Panc1 (cell line): ENCODE data around the gene DCTN1.

Experiments used
- CTCF ChIP-seq: fragments of 450-650 bp; IDR thresholded peaks from 2 replicates; pipeline ENCODE4 v1.5.1; 2017; ENCODE audit warnings: mild to moderate bottlenecking
- POLR2AphosphoS5 ChIP-seq: IDR thresholded peaks from 2 replicates; pipeline ENCODE4 v1.6.1; 2012; ENCODE audit warnings: mild to moderate bottlenecking, low read depth, low read length, moderate library complexity
- SIN3A ChIP-seq: IDR thresholded peaks from 2 replicates; pipeline ENCODE4 v1.6.1; 2012; ENCODE audit warnings: low read depth, mild to moderate bottlenecking, low read length, moderate library complexity, borderline replicate concordance; ENCODE audit not compliant: insufficient read depth
- TCF7L2 ChIP-seq: IDR thresholded peaks from 2 replicates; pipeline ENCODE4 v1.6.1; 2011; ENCODE audit warnings: mild to moderate bottlenecking, low read depth, low read length, inconsistent platforms
- TF ChIP-seq, protein P1 (sequence below), 2 experiments: IDR thresholded peaks; 2 replicates each; pipeline ENCODE4 v1.6.1; 2011 to 2012; ENCODE audit warnings: low read depth in 2 of 2, control low read depth in 1 of 2, low read length in 1 of 2, mild to moderate bottlenecking in 1 of 2, moderate library complexity in 1 of 2; ENCODE audit not compliant: insufficient read depth in 1 of 2

- no peak for TF ChIP-seq CTCF
- TF ChIP-seq, protein P1, sequence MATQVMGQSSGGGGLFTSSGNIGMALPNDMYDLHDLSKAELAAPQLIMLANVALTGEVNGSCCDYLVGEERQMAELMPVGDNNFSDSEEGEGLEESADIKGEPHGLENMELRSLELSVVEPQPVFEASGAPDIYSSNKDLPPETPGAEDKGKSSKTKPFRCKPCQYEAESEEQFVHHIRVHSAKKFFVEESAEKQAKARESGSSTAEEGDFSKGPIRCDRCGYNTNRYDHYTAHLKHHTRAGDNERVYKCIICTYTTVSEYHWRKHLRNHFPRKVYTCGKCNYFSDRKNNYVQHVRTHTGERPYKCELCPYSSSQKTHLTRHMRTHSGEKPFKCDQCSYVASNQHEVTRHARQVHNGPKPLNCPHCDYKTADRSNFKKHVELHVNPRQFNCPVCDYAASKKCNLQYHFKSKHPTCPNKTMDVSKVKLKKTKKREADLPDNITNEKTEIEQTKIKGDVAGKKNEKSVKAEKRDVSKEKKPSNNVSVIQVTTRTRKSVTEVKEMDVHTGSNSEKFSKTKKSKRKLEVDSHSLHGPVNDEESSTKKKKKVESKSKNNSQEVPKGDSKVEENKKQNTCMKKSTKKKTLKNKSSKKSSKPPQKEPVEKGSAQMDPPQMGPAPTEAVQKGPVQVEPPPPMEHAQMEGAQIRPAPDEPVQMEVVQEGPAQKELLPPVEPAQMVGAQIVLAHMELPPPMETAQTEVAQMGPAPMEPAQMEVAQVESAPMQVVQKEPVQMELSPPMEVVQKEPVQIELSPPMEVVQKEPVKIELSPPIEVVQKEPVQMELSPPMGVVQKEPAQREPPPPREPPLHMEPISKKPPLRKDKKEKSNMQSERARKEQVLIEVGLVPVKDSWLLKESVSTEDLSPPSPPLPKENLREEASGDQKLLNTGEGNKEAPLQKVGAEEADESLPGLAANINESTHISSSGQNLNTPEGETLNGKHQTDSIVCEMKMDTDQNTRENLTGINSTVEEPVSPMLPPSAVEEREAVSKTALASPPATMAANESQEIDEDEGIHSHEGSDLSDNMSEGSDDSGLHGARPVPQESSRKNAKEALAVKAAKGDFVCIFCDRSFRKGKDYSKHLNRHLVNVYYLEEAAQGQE (IDR thresholded peaks at IDR 0.05; ENCODE audit: insufficient read depth in 1 of 2, low read depth in 2 of 2, low read length in 1 of 2) = no peak
- no peak for TF ChIP-seq POLR2AphosphoS5
- no peak for TF ChIP-seq SIN3A
- no peak for TF ChIP-seq TCF7L2
Observed at GRCh38 chr2:74327627-74328026, 52.5 kb downstream of the DCTN1 start.
